ENCODE data around the gene GAK.
"Not testable (repeated sequence)": the region's sequence is repeated elsewhere in the genome, so short reads cannot be mapped to it uniquely, and the experiment has no call there.

GAK gene

DNA sequence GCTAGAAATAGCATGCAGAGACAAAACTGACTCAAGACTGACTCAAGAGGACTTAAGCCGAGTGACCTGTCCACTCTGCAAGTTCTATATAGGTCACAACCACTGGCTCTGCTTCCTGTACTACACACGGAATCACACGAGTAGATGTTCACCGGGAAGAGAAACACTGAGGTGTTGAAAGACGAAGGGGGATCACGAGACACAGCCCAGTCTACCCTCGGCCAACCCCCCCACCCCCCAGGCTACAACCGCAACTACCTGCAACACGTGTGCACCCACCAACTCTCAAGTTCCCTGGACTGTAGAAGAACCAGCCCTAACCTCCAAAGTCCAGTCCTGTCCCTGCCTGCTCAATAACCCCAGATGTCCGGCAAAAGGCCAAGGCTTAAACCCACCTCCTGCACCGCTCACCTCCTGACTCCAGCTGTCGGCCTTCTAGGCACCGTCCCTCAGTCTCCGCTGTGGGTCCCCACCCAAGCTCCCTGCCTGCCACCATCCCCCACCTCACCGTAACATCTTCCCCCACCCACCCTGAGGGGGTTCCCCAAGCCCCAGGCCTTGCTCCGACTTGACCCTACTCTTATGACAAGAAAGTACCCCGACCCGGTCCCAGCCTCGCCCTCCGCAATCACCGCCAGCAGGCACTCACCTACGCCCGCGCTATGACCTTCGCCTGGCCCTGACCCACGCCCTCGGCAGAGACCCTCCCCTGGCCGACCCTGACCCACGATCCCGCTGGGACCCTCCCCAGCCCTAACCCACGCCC lies 739 bp downstream of the GAK start:
- no peak for DNase-seq
- in situ Hi-C loops (cut with MboI; ENCODE audit: low pct_unique_long_range_greater_than_20kb, low sequenced_read_pairs): no loop called here

DNA sequence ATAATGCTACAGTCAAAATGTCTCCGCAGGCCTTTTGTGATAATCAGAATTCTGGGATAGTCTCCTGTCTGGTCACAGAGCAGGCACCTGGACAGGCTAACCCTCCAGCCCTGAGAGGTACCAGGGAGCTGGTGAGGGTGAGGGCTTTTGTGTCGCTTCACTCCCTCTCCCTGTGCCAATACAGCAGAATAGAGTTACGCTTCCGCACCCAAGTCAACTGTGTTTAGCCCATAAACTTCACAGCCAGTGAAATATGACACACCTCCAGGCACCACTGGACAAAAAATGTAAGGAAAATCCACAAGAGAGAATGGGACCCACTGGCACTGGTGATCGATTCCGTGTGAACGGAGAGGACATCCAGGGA lies 1.3 kb downstream of the GAK start:
- in situ Hi-C loops (cut with MboI; ENCODE audit: low pct_unique_long_range_greater_than_20kb, low sequenced_read_pairs): no loop called here
- DNase-seq: no peak

DNA sequence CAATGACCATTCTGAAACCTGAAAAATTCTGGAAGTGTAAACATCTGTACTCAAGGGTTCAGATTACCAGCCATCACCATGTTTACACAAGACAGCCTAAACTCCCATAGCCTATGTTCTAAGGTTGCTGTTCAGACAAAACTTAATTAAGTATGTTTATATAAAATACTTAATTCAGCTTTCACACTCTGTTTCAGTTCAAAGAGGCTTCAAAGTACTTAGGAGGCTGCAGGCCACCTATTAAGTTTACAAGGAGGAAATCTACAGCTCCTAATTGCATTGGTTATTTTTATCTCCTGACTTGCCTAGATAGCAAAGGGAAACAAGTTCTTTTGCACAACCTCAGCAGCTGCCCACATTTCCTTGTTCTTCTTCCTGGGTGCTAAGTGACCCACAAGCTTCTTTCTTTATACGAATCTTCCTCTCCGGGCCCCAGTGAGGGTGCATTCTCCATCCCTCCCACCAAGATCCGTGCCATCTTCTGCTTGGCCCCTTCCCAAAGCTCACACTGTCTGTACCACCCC lies 2.0 kb downstream of the GAK start:
- DNase-seq: no peak
- in situ Hi-C loops (cut with MboI; ENCODE audit: low pct_unique_long_range_greater_than_20kb, low sequenced_read_pairs): no loop called here

DNA sequence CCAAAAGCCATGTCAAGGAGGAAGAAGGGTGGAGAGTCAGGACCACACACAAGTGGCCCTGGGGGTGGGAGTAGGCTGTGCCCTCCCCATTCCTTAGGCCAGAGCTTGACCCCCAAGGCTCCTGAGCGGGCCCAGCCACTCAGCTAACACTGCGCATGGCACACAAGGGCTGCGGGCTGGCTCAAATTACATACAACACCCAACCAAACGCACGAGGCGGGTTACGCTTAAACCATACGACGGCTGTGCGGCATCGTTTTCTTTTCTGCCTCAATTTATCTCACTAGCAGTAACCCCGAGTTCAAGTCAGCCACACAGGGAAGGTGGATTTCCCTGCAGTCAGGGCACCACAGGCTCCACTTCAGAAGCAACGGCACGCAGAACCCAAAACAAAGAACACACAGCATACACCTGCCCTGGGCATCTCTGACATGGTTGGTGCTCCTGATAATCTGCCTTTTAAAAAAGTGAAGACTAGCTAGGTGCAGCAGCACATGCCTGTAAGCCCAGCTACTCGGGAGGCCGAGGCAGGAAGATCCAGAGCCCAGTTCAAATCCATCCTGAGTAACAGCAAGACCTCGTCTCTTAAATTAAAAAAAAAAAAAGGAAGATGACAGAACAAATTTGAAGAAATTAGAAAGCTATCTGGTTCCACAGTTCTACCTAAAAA lies 2.9 kb downstream of the GAK start:
- in situ Hi-C loops (cut with MboI; ENCODE audit: low pct_unique_long_range_greater_than_20kb, low sequenced_read_pairs): no loop called here

DNA sequence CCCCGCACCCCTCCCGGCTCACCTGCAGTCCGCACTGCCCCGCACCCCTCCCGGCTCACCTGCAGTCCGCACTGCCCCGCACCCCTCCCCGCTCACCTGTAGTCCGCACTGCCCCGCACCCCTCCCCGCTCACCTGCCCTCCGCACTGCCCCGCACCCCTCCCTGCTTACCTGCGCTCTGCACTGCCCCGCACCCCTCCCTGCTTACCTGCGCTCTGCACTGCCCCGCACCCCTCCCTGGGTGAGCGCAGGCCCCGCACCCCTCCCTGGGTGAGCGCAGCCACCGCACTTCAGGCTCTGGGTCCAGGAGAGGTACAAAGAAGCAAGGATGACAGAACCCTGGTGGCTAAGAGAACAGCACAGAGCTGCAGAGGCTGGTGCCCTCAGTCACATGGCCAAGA lies 4.5 kb downstream of the GAK start:
- DNase-seq; in situ Hi-C loops (cut with MboI; ENCODE audit: low pct_unique_long_range_greater_than_20kb, low sequenced_read_pairs): not testable (repeated sequence)

More for the DNA sequence above, 2.9 kb downstream of the GAK start:
- DNase-seq: no peak

DNA sequence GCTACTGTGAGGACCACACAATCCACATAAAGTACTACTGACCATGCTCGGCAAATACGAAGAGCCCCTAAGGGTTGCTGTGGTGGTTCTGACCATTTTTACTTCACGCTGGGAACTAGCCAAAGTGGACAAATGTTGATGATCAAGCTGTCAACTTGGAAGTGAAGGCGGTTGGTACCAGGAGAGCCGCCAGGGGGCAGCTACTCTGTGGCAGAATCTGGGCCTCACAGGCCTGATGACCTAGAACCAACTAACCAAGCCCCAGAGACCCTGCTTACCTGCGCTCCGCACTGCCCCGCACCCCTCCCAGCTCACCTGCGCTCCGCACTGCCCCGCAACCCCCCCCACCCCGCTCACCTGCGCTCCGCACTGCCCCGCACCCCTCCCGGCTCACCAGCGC lies 5.6 kb downstream of the GAK start:
- in situ Hi-C loops (cut with MboI; ENCODE audit: low pct_unique_long_range_greater_than_20kb, low sequenced_read_pairs): no loop called here
- DNase-seq: no peak

DNA sequence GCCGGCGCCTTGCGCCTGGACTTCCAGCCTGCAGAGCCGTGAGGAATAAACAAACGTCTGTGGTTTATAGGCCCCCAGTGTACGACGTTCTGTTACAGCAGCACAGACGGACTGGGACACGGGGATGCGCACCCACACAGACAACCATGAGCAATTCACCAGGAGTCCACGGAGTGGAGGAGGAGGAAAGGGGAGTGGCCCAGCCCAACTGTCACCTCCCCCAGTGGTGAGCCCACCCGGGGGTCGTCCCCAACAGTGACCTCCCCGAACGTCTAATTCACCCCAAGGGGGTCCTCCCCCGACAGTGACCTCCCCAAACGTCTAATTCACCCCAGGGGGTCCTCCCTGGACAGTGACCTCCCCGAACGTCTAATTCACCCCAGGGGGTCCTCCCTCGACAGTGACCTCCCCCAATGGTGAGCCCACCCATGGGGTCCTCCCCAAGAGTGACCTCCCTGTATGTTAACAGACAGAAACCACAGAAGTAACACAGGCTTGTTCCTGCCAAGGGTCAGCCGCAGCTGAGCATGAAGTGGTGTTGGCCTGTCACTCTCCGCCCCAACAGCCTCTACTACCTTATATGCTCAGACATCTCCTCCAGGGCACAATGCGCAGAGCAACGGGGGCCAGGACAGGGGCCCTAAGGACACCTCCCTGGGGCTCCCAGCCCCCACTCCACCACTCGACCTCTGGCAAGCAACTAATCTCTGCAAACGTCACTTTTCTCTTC lies 6.2 kb downstream of the GAK start:
- in situ Hi-C loops (cut with MboI; ENCODE audit: low pct_unique_long_range_greater_than_20kb, low sequenced_read_pairs): no loop called here
- no peak for DNase-seq

DNA sequence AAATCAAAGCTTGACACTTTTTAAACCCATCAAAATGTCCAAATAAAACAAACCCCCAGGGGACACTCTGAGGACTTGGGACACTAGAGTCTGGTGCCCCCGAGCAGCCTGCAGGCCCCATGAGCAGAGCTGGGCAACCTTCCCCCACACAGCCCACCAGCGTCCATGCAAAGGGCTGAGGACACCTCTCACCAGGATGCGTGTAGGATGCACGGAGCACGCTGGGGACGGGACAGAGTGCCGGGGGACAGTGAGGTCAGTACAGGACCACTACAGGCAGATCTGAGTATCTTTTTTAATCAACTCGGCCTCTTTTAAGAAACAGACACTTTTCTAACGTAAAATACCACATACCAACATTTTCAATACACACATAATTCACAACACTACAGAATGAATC lies 6.9 kb downstream of the GAK start:
- DNase-seq: no peak
- in situ Hi-C loops (cut with MboI; ENCODE audit: low pct_unique_long_range_greater_than_20kb, low sequenced_read_pairs): no loop called here

DNA sequence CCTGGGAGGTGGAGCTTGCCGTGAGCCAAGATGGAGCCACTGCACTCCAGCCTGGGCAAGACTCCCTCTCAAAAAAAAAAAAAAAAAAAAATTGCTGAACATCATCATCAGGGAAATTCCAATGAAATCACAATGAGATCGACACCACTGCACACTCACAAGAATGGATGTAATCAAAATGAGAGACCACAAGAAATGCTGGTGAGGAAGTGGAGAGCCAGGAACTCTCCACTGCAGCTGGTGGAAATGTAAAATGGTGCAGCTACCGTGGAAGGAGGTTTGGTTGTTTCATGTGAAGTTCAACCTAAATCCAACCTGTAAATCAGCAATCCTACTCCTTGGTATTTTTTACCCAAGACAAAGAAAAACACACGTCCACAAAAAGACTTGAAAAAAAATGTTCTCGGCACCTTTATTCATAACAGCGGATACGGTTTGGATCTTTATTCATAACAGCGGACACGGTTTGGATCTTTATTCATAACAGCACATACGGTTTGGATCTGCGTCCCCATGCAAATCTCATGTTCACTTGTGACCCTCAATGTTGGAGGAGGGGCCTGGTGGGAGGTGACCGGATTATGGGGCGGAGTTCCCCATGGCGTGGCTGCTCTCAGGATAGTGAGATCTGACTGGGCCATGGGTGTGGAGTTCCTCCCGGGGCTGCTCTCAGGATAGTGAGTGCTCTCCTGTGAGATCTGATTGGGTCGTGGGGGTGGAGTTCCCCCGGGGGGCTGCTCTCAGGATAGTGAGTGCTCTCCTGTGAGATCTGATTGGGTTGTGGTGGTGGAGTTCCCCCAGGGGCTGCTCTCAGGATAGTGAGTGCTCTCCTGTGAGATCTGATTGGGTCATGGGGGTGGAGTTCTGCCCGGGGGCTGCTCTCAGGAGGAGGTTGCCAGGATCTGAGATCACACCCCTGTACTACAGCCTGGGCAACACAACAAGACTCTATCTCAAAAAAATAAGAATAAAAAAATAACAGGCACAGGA lies 7.7 kb downstream of the GAK start:
- no peak for DNase-seq
- in situ Hi-C loops (cut with MboI; ENCODE audit: low pct_unique_long_range_greater_than_20kb, low sequenced_read_pairs): no loop called here

DNA sequence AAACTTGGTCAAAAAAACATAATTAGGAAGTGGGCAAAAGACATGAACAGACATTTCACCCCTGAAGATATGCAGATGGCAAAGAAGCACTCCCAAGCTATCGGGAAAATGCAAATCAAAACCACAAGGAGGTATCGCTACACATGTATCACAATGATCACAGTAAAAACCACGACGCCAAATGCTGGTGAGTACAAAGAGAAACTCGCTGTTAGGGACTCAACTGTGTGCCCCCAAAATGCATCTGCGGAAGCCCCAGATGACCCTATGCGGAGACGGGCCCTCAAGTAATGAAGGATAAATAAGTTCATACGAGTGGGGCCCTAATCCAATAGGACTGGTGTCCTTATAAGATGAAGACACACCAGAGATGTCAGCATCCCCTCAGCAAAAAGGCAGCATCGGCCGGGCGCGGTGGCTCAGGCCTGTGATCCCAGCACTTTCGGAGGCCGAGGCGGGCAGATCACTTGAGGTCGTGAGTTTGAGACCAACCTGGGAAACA lies 10.2 kb downstream of the GAK start:
- DNase-seq: no peak
- in situ Hi-C loops (cut with MboI; ENCODE audit: low pct_unique_long_range_greater_than_20kb, low sequenced_read_pairs): no loop called here

DNA sequence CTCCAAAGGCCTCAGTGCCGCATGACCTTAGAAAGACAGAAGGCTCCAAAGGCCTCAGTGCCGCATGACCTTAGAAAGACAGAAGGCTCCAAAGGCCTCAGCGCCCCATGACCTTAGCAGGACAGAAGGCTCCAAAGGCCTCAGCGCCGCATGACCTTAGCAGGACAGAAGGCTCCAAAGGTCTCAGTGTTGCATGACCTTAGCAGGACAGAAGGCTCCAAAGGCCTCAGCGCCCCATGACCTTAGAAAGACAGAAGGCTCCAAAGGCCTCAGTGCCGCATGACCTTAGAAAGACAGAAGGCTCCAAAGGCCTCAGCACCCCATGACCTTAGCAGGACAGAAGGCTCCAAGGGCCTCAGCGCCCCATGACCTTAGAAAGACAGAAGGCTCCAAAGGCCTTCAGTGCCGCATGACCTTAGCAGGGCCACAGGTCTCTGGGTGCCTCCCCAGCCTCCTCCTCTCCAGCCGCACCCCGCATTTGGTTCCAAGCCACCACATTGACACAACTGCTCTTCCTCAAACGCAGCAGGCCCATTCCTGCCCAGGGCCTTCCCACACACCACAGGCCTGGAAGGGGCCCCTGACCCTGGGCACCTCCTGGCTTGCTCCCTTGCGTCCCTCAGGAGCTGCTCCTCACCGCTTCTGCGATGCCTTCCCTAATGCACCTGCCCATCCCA lies 13.0 kb downstream of the GAK start:
- in situ Hi-C loops (cut with MboI; ENCODE audit: low pct_unique_long_range_greater_than_20kb, low sequenced_read_pairs): not testable (repeated sequence)

DNA sequence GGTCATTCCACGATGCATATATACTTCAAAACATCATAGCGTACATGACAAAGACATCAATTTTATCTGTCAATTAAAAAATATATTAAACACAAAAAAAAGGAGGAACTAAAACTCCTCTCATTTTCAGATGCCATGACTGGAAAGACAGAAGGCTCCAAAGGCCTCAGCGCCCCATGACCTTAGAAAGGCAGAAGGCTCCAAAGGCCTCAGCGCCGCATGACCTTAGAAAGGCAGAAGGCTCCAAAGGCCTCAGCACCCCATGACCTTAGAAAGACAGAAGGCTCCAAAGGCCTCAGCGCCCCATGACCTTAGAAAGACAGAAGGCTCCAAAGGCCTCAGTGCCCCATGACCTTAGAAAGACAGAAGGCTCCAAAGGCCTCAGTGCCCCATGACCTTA lies 13.5 kb downstream of the GAK start:
- DNase-seq; in situ Hi-C loops (cut with MboI; ENCODE audit: low pct_unique_long_range_greater_than_20kb, low sequenced_read_pairs): not testable (repeated sequence)

More for the DNA sequence above, 13.0 kb downstream of the GAK start:
- not testable (repeated sequence) for DNase-seq

DNA sequence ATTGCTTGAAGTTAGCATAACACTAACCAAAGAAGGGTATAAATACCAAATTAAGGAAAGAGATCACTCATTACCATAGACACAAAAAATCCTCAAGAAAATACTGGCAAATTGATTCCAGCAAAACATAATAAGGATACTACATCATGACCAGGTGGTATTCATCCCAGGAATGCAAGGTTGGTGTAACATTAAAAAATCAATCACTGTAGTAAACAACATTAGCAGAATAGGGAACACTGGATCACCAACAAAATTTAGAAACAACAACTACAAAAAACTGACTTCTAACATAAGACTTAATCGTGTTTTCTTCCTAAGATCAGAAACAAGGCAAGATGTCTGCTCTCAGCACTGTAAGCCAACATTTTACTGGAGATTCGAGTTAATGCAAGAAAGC lies 14.1 kb downstream of the GAK start:
- DNase-seq: no peak
- in situ Hi-C loops (cut with MboI; ENCODE audit: low pct_unique_long_range_greater_than_20kb, low sequenced_read_pairs): no loop called here

DNA sequence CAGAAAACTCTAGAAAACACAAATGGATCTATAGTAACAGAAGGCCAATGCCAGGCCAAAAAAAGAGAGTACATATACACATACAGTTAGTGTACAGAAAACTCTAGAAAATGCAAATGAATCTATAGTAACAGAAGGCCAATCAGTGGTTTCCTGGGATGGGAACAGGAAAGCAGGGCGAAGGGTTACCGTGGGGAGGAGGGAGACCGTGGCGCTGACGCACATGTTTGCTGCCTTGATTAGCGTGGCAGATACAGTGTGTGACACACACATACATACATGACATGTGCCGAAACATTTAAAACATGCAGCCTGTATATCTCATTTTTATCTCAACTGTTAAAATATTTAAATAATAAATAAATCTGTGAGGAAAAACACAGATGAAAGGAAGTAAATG lies 14.7 kb downstream of the GAK start:
- in situ Hi-C loops (cut with MboI; ENCODE audit: low pct_unique_long_range_greater_than_20kb, low sequenced_read_pairs): no loop called here
- DNase-seq: no peak

DNA sequence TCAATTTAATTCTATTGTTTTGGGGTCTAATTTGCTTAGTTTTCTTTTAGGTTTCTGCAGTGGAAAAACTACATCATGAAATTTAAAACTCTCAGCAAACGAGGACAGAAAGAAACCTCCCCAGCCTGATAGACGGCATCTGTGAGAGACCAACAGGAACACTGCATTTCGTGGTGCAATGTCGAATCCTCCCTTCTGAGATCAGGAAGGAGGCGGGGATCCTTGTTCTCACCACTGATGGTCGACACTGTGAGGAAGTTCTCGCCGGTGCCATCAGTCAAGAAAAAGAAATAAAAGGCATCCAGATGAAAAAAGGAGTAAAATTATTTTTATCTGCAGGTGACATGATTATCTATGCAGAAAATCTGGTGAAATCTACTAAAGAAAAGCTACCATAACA lies 16.5 kb downstream of the GAK start:
- in situ Hi-C loops (cut with MboI; ENCODE audit: low pct_unique_long_range_greater_than_20kb, low sequenced_read_pairs): no loop called here
- DNase-seq: peak; percentile 65

DNA sequence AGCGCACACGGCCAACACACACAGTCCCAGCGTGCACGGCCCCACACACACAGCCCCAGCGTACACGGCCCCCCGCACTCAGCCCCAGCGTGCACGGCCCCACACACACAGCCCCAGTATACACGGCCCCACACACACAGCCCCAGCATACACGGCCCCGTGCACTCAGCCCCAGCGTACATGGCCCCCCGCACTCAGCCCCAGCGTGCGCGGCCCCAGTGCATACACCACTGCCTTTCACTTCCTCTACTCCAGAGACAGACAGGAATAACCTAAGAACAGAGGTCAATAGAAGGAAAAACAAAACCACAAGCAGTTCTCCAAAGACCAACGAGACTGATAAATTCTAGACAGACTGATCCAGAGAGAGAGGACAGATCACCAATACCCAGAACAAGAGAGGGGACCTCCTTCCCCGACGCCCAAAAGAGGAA lies 17.1 kb downstream of the GAK start:
- in situ Hi-C loops (cut with MboI; ENCODE audit: low pct_unique_long_range_greater_than_20kb, low sequenced_read_pairs): no loop called here
- peak; percentile 71 for DNase-seq

DNA sequence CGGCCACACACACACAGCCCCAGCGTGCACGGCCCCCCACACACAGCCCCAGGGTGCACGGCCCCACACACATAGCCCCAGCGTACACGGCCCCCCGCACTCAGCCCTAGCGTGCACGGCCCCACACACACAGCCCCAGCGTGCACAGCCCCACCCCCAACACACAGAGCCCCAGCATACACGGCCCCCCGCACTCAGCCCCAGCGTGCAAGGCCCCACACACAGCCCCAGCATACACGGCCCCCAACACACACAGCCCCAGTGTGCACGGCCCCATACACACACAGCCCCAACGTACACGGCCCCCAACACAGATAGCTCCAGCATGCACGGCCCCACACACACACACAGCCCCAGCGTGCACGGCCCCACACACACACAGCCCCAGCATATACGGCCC lies 17.6 kb downstream of the GAK start:
- DNase-seq: no peak
- in situ Hi-C loops (cut with MboI; ENCODE audit: low pct_unique_long_range_greater_than_20kb, low sequenced_read_pairs): no loop called here

DNA sequence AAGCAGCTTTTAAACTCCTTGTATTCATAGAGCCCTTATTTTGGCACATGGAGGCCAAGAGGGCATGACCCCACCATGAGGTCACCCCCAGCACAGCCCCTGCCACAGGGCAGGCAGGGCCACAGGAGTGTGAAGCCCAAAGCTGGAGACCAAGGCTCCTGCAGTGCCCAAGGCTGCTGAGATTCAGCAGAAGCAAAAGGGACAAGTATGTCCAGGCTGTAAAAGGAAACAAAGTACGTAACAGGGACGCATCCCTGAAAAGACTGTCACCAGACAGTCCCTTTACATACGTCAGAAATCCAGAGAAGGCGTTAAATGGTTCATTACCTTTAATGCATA lies 18.9 kb downstream of the GAK start:
- DNase-seq: no peak
- in situ Hi-C loops (cut with MboI; ENCODE audit: low pct_unique_long_range_greater_than_20kb, low sequenced_read_pairs): no loop called here

Data from KBM-7 (cell line).